AG04449 (cell line): ENCODE data around the gene TPO.

ENCODE experiments used
- CTCF ChIA-PET: fragments of 350-600 bp; formaldehyde crosslinking; extraction: SDS; loops from one replicate; lab custom pipeline; 2021; ENCODE audit warnings: antibody characterized with exemption; lab: Yijun Ruan, JAX
- POLR2A ChIA-PET: fragments of 400-600, 350-600 bp; formaldehyde crosslinking; extraction: SDS; loops from one replicate; lab custom pipeline; 2020; ENCODE audit warnings: antibody characterized with exemption, inconsistent platforms; lab: Yijun Ruan, JAX
- DNase-seq: peaks from one replicate; pipeline ENCODE4 v3.0.0-alpha.2; 2010; ENCODE audit warnings: low read depth, low spot score
- H3K4me3 ChIP-seq: 2 replicates; pipeline ENCODE4 v1.5.1; 2011; ENCODE audit warnings: low read depth, mild to moderate bottlenecking, control low read depth, low read length
- CTCF ChIP-seq: IDR thresholded peaks from one replicate; pipeline ENCODE4 v1.5.1; 2011; ENCODE audit warnings: mild to moderate bottlenecking, moderate library complexity, low read length, control low read depth, inconsistent platforms; ENCODE audit not compliant: insufficient read depth; ENCODE audit errors: missing control alignments

Gene TPO

GRCh38 chr2:1494906-1495305 lies 81.6 kb downstream of the TPO start:
- POLR2A ChIA-PET: no interaction called here
- no peak overlapping the region for H3K4me3 ChIP-seq
- TF ChIP-seq CTCF: no peak
- no peak for DNase-seq
- CTCF ChIA-PET: no interaction called here

- DNase-seq: no peak
- CTCF ChIA-PET: no interaction called here
- TF ChIP-seq CTCF: no peak
- no peak overlapping the region for H3K4me3 ChIP-seq
- POLR2A ChIA-PET: no interaction called here
These were observed 82.6 kb downstream of the TPO start for GRCh38 chr2:1495676-1496358.

- ChIA-PET POLR2A (no interaction called here), CTCF (no interaction called here)
- H3K4me3 ChIP-seq: no peak overlapping the region
- no peak for TF ChIP-seq CTCF
- no peak for DNase-seq
These were observed 83.1 kb downstream of the TPO start for GRCh38 chr2:1496359-1496821.

GRCh38 chr2:1497122-1497611 lies 83.9 kb downstream of the TPO start:
- CTCF ChIA-PET: no interaction called here
- POLR2A ChIA-PET: no interaction called here
- TF ChIP-seq CTCF: no peak
- DNase-seq: no peak
- H3K4me3 ChIP-seq: no peak overlapping the region

GRCh38 chr2:1498176-1498575 lies 84.9 kb downstream of the TPO start:
- TF ChIP-seq CTCF: no peak
- no peak overlapping the region for H3K4me3 ChIP-seq
- ChIA-PET CTCF (no interaction called here), POLR2A (no interaction called here)
- no peak for DNase-seq

GRCh38 chr2:1499033-1499795 lies 86.0 kb downstream of the TPO start:
- DNase-seq: no peak
- ChIA-PET CTCF (no interaction called here), POLR2A (no interaction called here)
- H3K4me3 ChIP-seq: no peak overlapping the region
- TF ChIP-seq CTCF: no peak
